ENCODE measurements around the gene RNF182. TPM values are rescaled to one million over a fixed set of nuclear protein-coding genes. Genes with fewer than 3 reads are reported as not detected.
"Not testable (repeated sequence)": the region's sequence is repeated elsewhere in the genome, so short reads cannot be mapped to it uniquely, and the experiment has no call there.

RNF182 gene
- total RNA-seq, 2 donors from 2014 or later = not detected

- TF ChIP-seq, protein P1, sequence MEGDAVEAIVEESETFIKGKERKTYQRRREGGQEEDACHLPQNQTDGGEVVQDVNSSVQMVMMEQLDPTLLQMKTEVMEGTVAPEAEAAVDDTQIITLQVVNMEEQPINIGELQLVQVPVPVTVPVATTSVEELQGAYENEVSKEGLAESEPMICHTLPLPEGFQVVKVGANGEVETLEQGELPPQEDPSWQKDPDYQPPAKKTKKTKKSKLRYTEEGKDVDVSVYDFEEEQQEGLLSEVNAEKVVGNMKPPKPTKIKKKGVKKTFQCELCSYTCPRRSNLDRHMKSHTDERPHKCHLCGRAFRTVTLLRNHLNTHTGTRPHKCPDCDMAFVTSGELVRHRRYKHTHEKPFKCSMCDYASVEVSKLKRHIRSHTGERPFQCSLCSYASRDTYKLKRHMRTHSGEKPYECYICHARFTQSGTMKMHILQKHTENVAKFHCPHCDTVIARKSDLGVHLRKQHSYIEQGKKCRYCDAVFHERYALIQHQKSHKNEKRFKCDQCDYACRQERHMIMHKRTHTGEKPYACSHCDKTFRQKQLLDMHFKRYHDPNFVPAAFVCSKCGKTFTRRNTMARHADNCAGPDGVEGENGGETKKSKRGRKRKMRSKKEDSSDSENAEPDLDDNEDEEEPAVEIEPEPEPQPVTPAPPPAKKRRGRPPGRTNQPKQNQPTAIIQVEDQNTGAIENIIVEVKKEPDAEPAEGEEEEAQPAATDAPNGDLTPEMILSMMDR (IDR thresholded peaks at IDR 0.05) = no peak
- ATAC-seq (ENCODE audit: insufficient number of reproducible peaks, low FRiP score, low read depth) (no peak), DNase-seq (ENCODE audit: low spot score) (no peak)
- Histone ChIP-seq H3K27ac (no peak overlapping the region), H3K9me3 (no peaks in the 10 kb centered on the region), H3K27me3 (replicated peaks; ENCODE audit: insufficient read depth) (no peaks in the 10 kb centered on the region), H3K4me1 (ENCODE audit: control insufficient read depth in 1 of 2, low read depth in 2 of 2) (no peaks in the 10 kb centered on the region), H3K4me3 (no peak overlapping the region), H3K36me3 (no peaks in the 10 kb centered on the region)
These were observed 7.1 kb downstream of the RNF182 start for GRCh38 chr6:13931797-13932402.

DNA sequence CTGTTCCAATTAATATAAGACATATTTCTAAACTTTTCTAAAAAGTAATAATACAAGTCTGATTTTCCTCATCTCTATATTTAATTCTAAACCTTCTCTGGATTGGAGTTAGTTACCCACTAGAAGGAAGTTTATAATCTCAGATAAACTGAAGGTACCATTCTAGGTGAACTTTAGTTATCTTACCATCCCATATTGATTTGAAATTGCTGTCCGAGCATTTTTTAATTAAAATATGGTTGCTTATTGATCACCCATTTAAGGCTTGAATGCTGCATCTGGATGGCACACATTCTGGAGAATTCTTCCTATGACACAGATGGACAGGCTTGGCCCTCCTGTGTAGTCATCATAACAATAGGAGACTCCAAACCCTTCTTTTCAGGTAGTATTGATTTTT, 8.0 kb downstream of the RNF182 start:
- H3K4me1 ChIP-seq (ENCODE audit: control insufficient read depth in 1 of 2, low read depth in 2 of 2) = no peaks in the 10 kb centered on the region
- H3K9me3 ChIP-seq = no peaks in the 10 kb centered on the region
- no peak for ATAC-seq (ENCODE audit: insufficient number of reproducible peaks, low FRiP score, low read depth)
- H3K27me3 ChIP-seq (replicated peaks; ENCODE audit: insufficient read depth) = no peaks in the 10 kb centered on the region
- H3K27ac ChIP-seq = no peak overlapping the region
- DNase-seq (ENCODE audit: low spot score) = no peak
- H3K36me3 ChIP-seq = no peaks in the 10 kb centered on the region
- H3K4me3 ChIP-seq = no peak overlapping the region
- TF ChIP-seq, protein P1 (IDR thresholded peaks at IDR 0.05) = no peak

DNA sequence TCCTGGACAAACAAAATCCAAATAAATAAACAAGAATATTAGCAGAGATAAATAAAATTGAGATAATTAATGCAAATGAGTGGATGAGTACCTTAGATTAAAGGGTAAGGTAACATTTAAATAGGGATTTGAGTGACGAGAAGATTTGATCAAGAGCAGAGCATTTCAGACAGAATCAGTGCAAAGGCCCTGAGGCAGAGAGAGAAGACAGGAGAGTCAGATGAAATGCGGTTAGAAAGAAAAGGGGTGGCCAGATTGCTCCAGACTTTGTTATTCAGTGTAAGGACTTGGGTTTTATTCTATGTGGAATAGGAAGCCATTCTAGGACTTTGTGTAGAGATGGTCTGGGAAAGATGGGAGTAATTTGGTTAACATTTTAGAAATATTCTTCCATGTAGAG, 10.0 kb downstream of the RNF182 start:
- ATAC-seq (ENCODE audit: insufficient number of reproducible peaks, low FRiP score, low read depth) (no peak), DNase-seq (ENCODE audit: low spot score) (no peak)
- Histone ChIP-seq H3K27me3 (replicated peaks; ENCODE audit: insufficient read depth) (no peaks in the 10 kb centered on the region), H3K36me3 (no peaks in the 10 kb centered on the region), H3K4me1 (ENCODE audit: control insufficient read depth in 1 of 2, low read depth in 2 of 2) (no peaks in the 10 kb centered on the region), H3K27ac (no peak overlapping the region), H3K4me3 (no peak overlapping the region), H3K9me3 (no peaks in the 10 kb centered on the region)
- TF ChIP-seq, protein P1 (IDR thresholded peaks at IDR 0.05) = no peak

- ATAC-seq (ENCODE audit: insufficient number of reproducible peaks, low FRiP score, low read depth) (no peak), DNase-seq (ENCODE audit: low spot score) (no peak)
- no peaks in the 10 kb centered on the region for H3K9me3 ChIP-seq
- H3K36me3 ChIP-seq = no peaks in the 10 kb centered on the region
- TF ChIP-seq, protein P1 (IDR thresholded peaks at IDR 0.05) = no peak
- H3K4me3 ChIP-seq = no peak overlapping the region
- H3K4me1 ChIP-seq (ENCODE audit: control insufficient read depth in 1 of 2, low read depth in 2 of 2) = no peaks in the 10 kb centered on the region
- H3K27me3 ChIP-seq (replicated peaks; ENCODE audit: insufficient read depth) = no peaks in the 10 kb centered on the region
- H3K27ac ChIP-seq = no peak overlapping the region
These were observed 10.6 kb downstream of the RNF182 start for GRCh38 chr6:13935190-13935880.

DNA sequence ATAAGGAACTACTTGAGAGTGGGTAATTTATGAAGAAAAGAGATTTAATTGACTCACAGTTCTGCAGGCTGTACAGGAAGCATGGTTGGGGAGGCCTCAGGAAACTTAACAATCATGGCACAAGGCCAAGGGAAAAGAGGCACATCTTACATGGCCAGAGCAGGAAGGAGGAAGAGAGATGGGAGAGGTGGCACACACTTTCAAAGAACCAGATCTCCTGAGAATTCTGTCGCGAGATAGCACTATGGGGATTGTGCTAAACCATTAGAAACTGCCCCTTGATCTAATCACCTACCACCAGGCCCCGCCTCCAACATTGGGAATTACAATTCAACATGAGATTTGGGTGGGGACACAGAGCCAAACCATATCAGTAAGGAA, 11.1 kb downstream of the RNF182 start:
- H3K27me3 ChIP-seq (replicated peaks; ENCODE audit: insufficient read depth); DNase-seq (ENCODE audit: low spot score); H3K36me3 ChIP-seq; ATAC-seq (ENCODE audit: insufficient number of reproducible peaks, low FRiP score, low read depth); H3K4me3 ChIP-seq; H3K27ac ChIP-seq; H3K9me3 ChIP-seq; H3K4me1 ChIP-seq (ENCODE audit: control insufficient read depth in 1 of 2, low read depth in 2 of 2): not testable (repeated sequence)

All from thoracic aorta (tissue), 2 donors.